Measurements from ENCODE around the gene REM2. TPM values are rescaled to one million over a fixed set of nuclear protein-coding genes. Genes with fewer than 3 reads are reported as not detected.
"Not testable (repeated sequence)": the region's sequence is repeated elsewhere in the genome, so short reads cannot be mapped to it uniquely, and the experiment has no call there.

REM2 gene
- total RNA-seq, 4 donors from 2014 or later, result 0.42 to 0.44 TPM; not detected in 2

DNA sequence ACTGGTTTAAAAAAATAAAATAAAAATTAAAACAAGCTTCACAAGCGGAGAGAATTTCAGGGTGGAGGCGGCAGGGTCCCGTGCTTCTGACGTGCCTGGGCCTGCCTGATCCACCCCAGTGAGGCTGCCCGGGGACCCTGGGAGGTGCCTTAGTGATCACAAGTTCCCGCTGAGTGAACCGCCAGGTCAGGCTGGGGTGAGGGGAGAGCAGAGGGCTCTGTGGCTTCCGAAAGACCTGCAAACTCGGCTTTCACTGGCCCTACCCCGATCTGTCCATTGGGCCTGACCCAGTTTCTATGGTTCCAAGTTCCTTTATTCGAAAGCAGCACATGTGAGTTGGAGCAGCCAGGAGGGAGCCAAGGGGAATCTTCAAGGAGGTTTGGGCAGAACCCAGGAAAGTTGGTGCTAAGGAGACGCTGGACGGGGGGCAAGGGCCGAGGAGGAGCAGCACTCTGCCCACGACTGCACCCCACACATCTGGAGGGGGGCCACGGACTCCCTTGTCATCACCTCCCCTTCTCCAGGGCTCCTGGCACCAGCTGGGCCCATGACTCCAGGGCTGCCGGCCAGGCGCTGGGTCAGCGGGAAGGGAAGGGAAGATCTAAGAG is 33.7 kb upstream of the REM2 start:
- Histone ChIP-seq H3K9me3 (no peaks in the 10 kb centered on the region), H3K4me1 (peaks cover 10 to 91% (median 66%) of the 10 kb centered on the region in 4 donors), H3K27me3 (no peaks in the 10 kb centered on the region), H3K36me3 (peaks cover 0 to 27% (median 0%) of the 10 kb centered on the region in 3 donors), H3K27ac (peak overlapping the region; percentile 78 to 98 (median 90)), H3K4me3 (peak overlapping the region in 1 of 4 donors; percentile 4)
- WGBS, 2 donors, result 28 to 41% methylated on average over 18 to 19 of the region's 19 CpGs
- TF ChIP-seq, protein P1, sequence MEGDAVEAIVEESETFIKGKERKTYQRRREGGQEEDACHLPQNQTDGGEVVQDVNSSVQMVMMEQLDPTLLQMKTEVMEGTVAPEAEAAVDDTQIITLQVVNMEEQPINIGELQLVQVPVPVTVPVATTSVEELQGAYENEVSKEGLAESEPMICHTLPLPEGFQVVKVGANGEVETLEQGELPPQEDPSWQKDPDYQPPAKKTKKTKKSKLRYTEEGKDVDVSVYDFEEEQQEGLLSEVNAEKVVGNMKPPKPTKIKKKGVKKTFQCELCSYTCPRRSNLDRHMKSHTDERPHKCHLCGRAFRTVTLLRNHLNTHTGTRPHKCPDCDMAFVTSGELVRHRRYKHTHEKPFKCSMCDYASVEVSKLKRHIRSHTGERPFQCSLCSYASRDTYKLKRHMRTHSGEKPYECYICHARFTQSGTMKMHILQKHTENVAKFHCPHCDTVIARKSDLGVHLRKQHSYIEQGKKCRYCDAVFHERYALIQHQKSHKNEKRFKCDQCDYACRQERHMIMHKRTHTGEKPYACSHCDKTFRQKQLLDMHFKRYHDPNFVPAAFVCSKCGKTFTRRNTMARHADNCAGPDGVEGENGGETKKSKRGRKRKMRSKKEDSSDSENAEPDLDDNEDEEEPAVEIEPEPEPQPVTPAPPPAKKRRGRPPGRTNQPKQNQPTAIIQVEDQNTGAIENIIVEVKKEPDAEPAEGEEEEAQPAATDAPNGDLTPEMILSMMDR (IDR thresholded peaks at IDR 0.05), result no peak
- TF ChIP-seq EP300 (IDR thresholded peaks at IDR 0.05), result peak; percentile 8 to 53
- peak; percentile 66 to 75 for DNase-seq (ENCODE audit: low spot score in 2 of 2)

GRCh38 chr14:22850944-22851764 is 31.9 kb upstream of the REM2 start:
- Histone ChIP-seq H3K36me3 (peaks cover 0 to 8% (median 0%) of the 10 kb centered on the region in 3 donors), H3K4me3 (no peak overlapping the region), H3K9me3 (no peaks in the 10 kb centered on the region), H3K4me1 (peaks cover 10 to 75% (median 60%) of the 10 kb centered on the region in 4 donors), H3K27ac (peak overlapping the region; percentile 81 to 98 (median 90)), H3K27me3 (no peaks in the 10 kb centered on the region)
- 41 to 47% methylated on average over 8 to 9 of the region's 9 CpGs for whole genome bisulfite sequencing, 2 donors
- peak in 1 of 2 donors; percentile 88 for TF ChIP-seq EP300 (IDR thresholded peaks at IDR 0.05)
- TF ChIP-seq, protein P1 (IDR thresholded peaks at IDR 0.05), result no peak
- TF ChIP-seq POLR2A (IDR thresholded peaks at IDR 0.05), result peak in 1 of 2 donors; percentile 28
- DNase-seq (ENCODE audit: low spot score in 2 of 2), result peak; percentile 77 to 85

GRCh38 chr14:22852178-22852577 is 30.8 kb upstream of the REM2 start:
- H3K36me3 ChIP-seq; H3K9me3 ChIP-seq; H3K27me3 ChIP-seq; H3K4me3 ChIP-seq; DNase-seq (ENCODE audit: low spot score in 2 of 2): not testable (repeated sequence)
- peaks cover 7 to 65% (median 50%) of the 10 kb centered on the region in 4 donors for H3K4me1 ChIP-seq
- WGBS, 2 donors, result 83 to 88% methylated on average over 12 of the region's 12 CpGs
- H3K27ac ChIP-seq, result peak overlapping the region in 2 of 4 donors; percentile 94 to 98

DNA sequence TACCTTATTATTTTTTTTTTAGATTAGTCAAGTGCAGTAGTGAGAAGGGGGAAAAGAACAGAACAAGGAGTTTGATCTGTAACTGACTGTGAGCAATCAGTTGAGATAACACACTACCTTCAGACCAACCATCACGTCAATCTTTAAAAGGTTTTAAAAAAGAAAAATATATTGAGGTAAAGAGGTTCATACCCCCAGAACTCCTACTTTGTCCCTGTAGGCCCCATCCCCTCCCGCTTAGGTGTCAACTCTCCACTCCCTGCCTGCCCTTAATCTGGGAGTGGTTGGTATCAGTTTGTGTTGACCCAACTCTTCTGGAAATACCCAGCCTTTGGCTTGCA is 30.5 kb upstream of the REM2 start:
- TF ChIP-seq, protein P1 (IDR thresholded peaks at IDR 0.05), result no peak
- TF ChIP-seq EP300 (IDR thresholded peaks at IDR 0.05) (no peak), POLR2A (IDR thresholded peaks at IDR 0.05) (no peak)
- Histone ChIP-seq H3K27ac (peak overlapping the region; percentile 31 to 98 (median 84)), H3K4me1 (peaks cover 7 to 61% (median 47%) of the 10 kb centered on the region in 4 donors), H3K4me3 (no peak overlapping the region), H3K9me3 (no peaks in the 10 kb centered on the region), H3K27me3 (no peaks in the 10 kb centered on the region), H3K36me3 (no peaks in the 10 kb centered on the region)
- 72 to 84% methylated on average over 2 of the region's 2 CpGs for WGBS, 2 donors
- no peak for DNase-seq (ENCODE audit: low spot score in 2 of 2)

DNA sequence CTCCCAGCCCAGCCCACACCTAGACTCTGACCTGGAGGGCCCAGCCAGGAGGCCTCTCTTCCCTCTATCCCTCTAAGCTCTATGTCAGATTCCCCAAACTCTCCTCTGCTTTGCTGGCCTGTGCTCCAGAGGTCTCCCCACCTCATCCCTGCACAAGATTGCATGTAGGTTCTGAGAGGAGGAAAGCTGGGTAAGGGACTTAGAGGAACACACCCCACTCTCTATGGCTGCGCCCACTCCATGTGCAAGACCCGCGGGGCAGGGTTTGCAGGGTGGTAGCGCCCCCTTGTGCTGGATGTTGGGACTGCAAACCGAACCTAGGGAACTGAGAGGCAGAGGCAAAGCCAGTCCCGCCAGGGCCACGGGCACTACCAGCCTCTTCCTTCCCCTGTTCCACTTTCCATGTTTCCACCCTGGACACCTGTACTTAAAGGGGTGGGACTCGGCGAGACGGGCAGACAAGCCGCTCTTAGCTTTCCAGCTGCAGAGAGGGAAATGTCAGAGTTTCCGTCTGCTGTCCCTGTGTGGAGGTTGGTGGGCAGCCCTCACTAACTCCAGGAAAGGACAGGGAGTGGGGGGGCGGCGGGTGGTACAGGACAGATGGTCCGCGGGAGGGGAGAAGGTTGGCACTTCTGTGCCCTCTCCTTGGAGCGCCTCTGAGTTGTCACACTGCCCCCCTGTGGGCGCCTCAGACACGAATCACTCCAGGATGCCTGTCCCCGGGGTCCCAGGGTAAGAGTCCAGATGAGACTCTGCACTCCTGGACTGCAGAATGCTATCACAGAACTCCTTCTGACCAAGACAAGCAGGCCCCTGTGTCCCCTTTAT is 29.9 kb upstream of the REM2 start:
- peak overlapping the region; percentile 31 to 98 (median 84) for H3K27ac ChIP-seq
- WGBS, 2 donors, result 1 to 2% methylated on average over 16 to 19 of the region's 20 CpGs
- DNase-seq (ENCODE audit: low spot score in 2 of 2), result peak; percentile 93 to 99

GRCh38 chr14:22854296-22854695 is 28.7 kb upstream of the REM2 start:
- H3K4me3 ChIP-seq; H3K27me3 ChIP-seq; H3K36me3 ChIP-seq; DNase-seq (ENCODE audit: low spot score in 2 of 2); H3K9me3 ChIP-seq; H3K27ac ChIP-seq: not testable (repeated sequence)
- WGBS, 2 donors, result 86 to 94% methylated on average over 11 of the region's 11 CpGs
- H3K4me1 ChIP-seq, result peaks cover 4 to 44% (median 32%) of the 10 kb centered on the region in 4 donors

More for the DNA sequence above, 29.9 kb upstream of the REM2 start:
- peaks cover 4 to 55% (median 41%) of the 10 kb centered on the region in 4 donors for H3K4me1 ChIP-seq
- no peaks in the 10 kb centered on the region for H3K9me3 ChIP-seq
- no peaks in the 10 kb centered on the region for H3K36me3 ChIP-seq
- TF ChIP-seq, protein P1 (IDR thresholded peaks at IDR 0.05), result peak; percentile 89 to 99 (median 95)
- peak in 1 of 2 donors; percentile 46 for TF ChIP-seq EP300 (IDR thresholded peaks at IDR 0.05)
- peak in 1 of 2 donors; percentile 17 for TF ChIP-seq POLR2A (IDR thresholded peaks at IDR 0.05)
- peak overlapping the region; percentile 17 to 56 (median 34) for H3K4me3 ChIP-seq
- no peaks in the 10 kb centered on the region for H3K27me3 ChIP-seq
